Esophagus muscularis mucosa (tissue), 4 donors: ENCODE measurements around the gene ARID3C. TPM values are rescaled to one million over a fixed set of nuclear protein-coding genes. Genes with fewer than 3 reads are reported as not detected.
A peak's percentile ranks its signal among the peaks of the same experiment; 100 is the strongest.
"Not testable (repeated sequence)": the region's sequence is repeated elsewhere in the genome, so short reads cannot be mapped to it uniquely, and the experiment has no call there.

Source experiments
- DNase-seq: peaks from one replicate; pipeline ENCODE4 v3.0.0-alpha.2; 2017; ENCODE audit errors: extremely low spot score
- H3K27ac ChIP-seq, 4 donors: fragments of 200-600 bp; sonication (generic); replicated peaks in 1 of 4; 1 replicate in 3 of 4; 2 replicates in 1 of 4; pipeline ENCODE4 v1.5.1; 2016 to 2019; ENCODE audit warnings: mild to moderate bottlenecking in 1 of 4
- H3K27me3 ChIP-seq, 4 donors: fragments of 200-600 bp; sonication (generic); one replicate each; pipeline versions ENCODE4 v1.5.1 to v1.6.0; 2016 to 2019
- H3K36me3 ChIP-seq, 4 donors: fragments of 200-600 bp; sonication (generic); one replicate each; pipeline ENCODE4 v1.5.1; 2016 to 2019
- H3K4me1 ChIP-seq, 4 donors: fragments of 200-600 bp; sonication (generic); one replicate each; pipeline ENCODE4 v1.5.1; 2016 to 2019
- H3K4me3 ChIP-seq, 4 donors: fragments of 200-600 bp; sonication (generic); 1 replicate in 2 of 4; 2 replicates in 2 of 4; pipeline ENCODE4 v1.5.1; 2016 to 2019; ENCODE audit warnings: mild to moderate bottlenecking in 4 of 4, moderate library complexity in 1 of 4
- H3K9me3 ChIP-seq, 4 donors: fragments of 200-600 bp; sonication (generic); 1 replicate in 3 of 4; 2 replicates in 1 of 4; pipeline ENCODE4 v1.5.1; 2016 to 2019
- EP300 ChIP-seq: sonication (generic); formaldehyde crosslinking; IDR thresholded peaks from one replicate; pipeline ENCODE4 v1.6.1; 2017; ENCODE audit warnings: antibody characterized with exemption
- POLR2A ChIP-seq: fragments of 450-650 bp; IDR thresholded peaks from one replicate; pipeline ENCODE4 v1.6.1; 2017; ENCODE audit warnings: antibody characterized with exemption, moderate library complexity, mild to moderate bottlenecking, low read depth
- POLR2AphosphoS5 ChIP-seq, 2 donors: sonication (generic); formaldehyde crosslinking; IDR thresholded peaks; one replicate each; pipeline ENCODE4 v1.6.1; 2017; ENCODE audit warnings: antibody characterized with exemption in 2 of 2
- WGBS: methylation state at CpG from one replicate; pipeline ENCODE4 v1.1.5; 2018; 5-methylcytosine and 5-hydroxymethylcytosine counted together
- intact Hi-C: fragments of 100-400 bp; cut with DNase I; formaldehyde crosslinking; loops from one replicate; pipeline ENCODE4 v1.15.1; 2023
- total RNA-seq, 4 donors: library from RNA; depleted of rRNA; stranded (reverse); fragments of >200 nt; gene quantifications; one replicate each; pipeline versions ENCODE4 v1.1.0 to v1.2.1, GENCODE V29; 2016
- TF ChIP-seq, protein P1 (sequence below), 3 experiments: fragments of 200-600 bp in 2 of 3; fragments of 450-650 bp in 1 of 3; sonication (generic) in 2 of 3; IDR thresholded peaks; one replicate each; pipeline ENCODE4 v1.5.1; 2017 to 2019; ENCODE audit warnings: antibody characterized with exemption in 3 of 3, mild to moderate bottlenecking in 2 of 3, moderate library complexity in 1 of 3

The ARID3C gene
- total RNA-seq, 4 donors from 2014 or later, result not detected

DNA sequence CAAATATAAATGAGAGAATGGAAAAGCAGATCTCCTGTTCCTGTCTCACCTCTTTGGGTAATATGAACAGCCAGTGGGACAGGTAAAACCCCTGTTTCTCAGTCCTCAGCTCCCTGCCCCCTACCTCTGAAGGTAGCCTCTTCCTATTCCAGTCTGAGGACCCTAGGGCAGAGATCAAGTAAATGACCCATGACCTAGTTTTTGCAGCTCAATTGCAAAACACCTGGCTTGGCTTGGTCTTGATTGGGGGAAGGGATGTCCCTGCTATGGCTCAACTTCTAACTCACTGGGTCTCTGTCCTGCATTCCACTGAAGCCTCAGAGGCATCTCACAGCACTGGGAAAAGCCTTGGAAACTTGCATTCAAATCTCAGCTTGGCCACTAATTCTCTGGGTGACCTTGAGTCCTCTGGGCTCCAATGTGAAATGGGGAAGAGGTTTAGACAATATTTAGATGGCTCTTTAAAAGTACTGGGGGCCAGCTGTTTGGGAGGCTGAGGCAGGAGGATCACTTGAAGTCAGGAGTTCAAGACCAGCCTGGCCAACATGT lies 16.0 kb upstream of the ARID3C start:
- Histone ChIP-seq H3K36me3 (peaks cover 9 to 18% (median 14%) of the 10 kb centered on the region in 4 donors), H3K27ac (no peak overlapping the region), H3K27me3 (no peaks in the 10 kb centered on the region), H3K9me3 (no peaks in the 10 kb centered on the region), H3K4me3 (no peak overlapping the region), H3K4me1 (peaks cover 22 to 29% (median 27%) of the 10 kb centered on the region in 4 donors)
- no peak for DNase-seq
- TF ChIP-seq, protein P1, sequence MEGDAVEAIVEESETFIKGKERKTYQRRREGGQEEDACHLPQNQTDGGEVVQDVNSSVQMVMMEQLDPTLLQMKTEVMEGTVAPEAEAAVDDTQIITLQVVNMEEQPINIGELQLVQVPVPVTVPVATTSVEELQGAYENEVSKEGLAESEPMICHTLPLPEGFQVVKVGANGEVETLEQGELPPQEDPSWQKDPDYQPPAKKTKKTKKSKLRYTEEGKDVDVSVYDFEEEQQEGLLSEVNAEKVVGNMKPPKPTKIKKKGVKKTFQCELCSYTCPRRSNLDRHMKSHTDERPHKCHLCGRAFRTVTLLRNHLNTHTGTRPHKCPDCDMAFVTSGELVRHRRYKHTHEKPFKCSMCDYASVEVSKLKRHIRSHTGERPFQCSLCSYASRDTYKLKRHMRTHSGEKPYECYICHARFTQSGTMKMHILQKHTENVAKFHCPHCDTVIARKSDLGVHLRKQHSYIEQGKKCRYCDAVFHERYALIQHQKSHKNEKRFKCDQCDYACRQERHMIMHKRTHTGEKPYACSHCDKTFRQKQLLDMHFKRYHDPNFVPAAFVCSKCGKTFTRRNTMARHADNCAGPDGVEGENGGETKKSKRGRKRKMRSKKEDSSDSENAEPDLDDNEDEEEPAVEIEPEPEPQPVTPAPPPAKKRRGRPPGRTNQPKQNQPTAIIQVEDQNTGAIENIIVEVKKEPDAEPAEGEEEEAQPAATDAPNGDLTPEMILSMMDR (IDR thresholded peaks at IDR 0.05), result no peak
- no peak for TF ChIP-seq POLR2A
- no peak for TF ChIP-seq POLR2AphosphoS5 (IDR thresholded peaks at IDR 0.05)
- no peak for TF ChIP-seq EP300
- intact Hi-C loops, result no loop called here

- H3K9me3 ChIP-seq, result peaks cover 0 to 3% (median 0%) of the 10 kb centered on the region in 4 donors
- DNase-seq, result no peak
- 89% methylated on average over 1 of the region's 1 CpG for WGBS
- TF ChIP-seq, protein P1 (IDR thresholded peaks at IDR 0.05), result no peak
- TF ChIP-seq POLR2A, result no peak
- no peak for TF ChIP-seq POLR2AphosphoS5 (IDR thresholded peaks at IDR 0.05)
- no peak for TF ChIP-seq EP300
- H3K36me3 ChIP-seq, result no peaks in the 10 kb centered on the region
- H3K4me3 ChIP-seq, result no peak overlapping the region
- H3K27ac ChIP-seq, result no peak overlapping the region
- H3K4me1 ChIP-seq, result peaks cover 22 to 27% (median 25%) of the 10 kb centered on the region in 4 donors
- intact Hi-C loops, result no loop called here
- H3K27me3 ChIP-seq, result peaks cover 0 to 4% (median 0%) of the 10 kb centered on the region in 4 donors
These were observed 13.8 kb upstream of the ARID3C start for GRCh38 chr9:34642679-34643078.

- H3K9me3 ChIP-seq, H3K27me3 ChIP-seq, H3K4me3 ChIP-seq, intact Hi-C loops, H3K27ac ChIP-seq, DNase-seq: not testable (repeated sequence)
- 87% methylated on average over 8 of the region's 8 CpGs for WGBS
- peaks cover 23 to 32% (median 29%) of the 10 kb centered on the region in 4 donors for H3K4me1 ChIP-seq
- peaks cover 0 to 14% (median 12%) of the 10 kb centered on the region in 4 donors for H3K36me3 ChIP-seq
These were observed 10.5 kb upstream of the ARID3C start for GRCh38 chr9:34639322-34639721.

DNA sequence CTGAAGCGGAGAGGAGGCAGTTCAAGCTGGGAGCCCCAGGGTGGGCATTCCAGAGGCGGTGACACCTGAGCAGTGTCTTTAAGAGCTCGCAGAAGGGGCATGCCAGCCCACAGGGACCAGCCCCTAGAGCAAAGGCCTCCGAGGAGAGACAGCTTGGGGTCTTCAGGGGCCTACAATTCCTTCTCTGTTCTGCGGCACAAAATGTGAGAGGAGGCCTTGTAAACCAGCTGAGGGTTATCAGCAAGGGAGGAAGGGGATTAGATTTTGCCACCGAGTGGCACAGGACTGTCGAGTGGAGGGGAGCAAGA lies 9.2 kb upstream of the ARID3C start:
- H3K9me3 ChIP-seq, result peaks cover 0 to 3% (median 0%) of the 10 kb centered on the region in 4 donors
- H3K27ac ChIP-seq, result peak overlapping the region; percentile 81 to 89 (median 84)
- intact Hi-C loops, result no loop called here
- WGBS, result 22% methylated on average over 7 of the region's 7 CpGs
- H3K4me1 ChIP-seq, result peaks cover 23 to 36% (median 34%) of the 10 kb centered on the region in 4 donors
- peak overlapping the region; percentile 69 to 92 (median 75) for H3K4me3 ChIP-seq
- TF ChIP-seq, protein P1 (IDR thresholded peaks at IDR 0.05), result no peak
- no peak for TF ChIP-seq POLR2AphosphoS5 (IDR thresholded peaks at IDR 0.05)
- TF ChIP-seq POLR2A, result no peak
- TF ChIP-seq EP300, result no peak
- no peak for DNase-seq
- peaks cover 0 to 14% (median 12%) of the 10 kb centered on the region in 4 donors for H3K36me3 ChIP-seq
- peaks cover 0 to 4% (median 0%) of the 10 kb centered on the region in 4 donors for H3K27me3 ChIP-seq

- TF ChIP-seq POLR2A (no peak), POLR2AphosphoS5 (IDR thresholded peaks at IDR 0.05) (peak; percentile 89 to 92), EP300 (no peak)
- TF ChIP-seq, protein P1 (IDR thresholded peaks at IDR 0.05), result peak in 1 of 3 experiments; percentile 10
- 0% methylated on average over 5 of the region's 74 CpGs for WGBS
- intact Hi-C loops, result no loop called here
These were observed 8.7 kb upstream of the ARID3C start, which contains the start of gene SIGMAR1 for GRCh38 chr9:34637356-34638137. Gene SIGMAR1 (minus strand): TSS chr9:34637787. CDS start chr9:34637697, 90 bp downstream.

More at GRCh38 chr9:34637356-34638137, 8.7 kb upstream of the ARID3C start, which contains the start of gene SIGMAR1:
- Histone ChIP-seq H3K27ac (peak within 1 kb of the TSS; percentile 81 to 89 (median 84)), H3K4me3 (peak within 1 kb of the TSS; percentile 69 to 92 (median 75)), H3K4me1 (peaks cover 23 to 36% (median 34%) of the 10 kb centered on the region in 4 donors), H3K36me3 (peaks cover 0 to 14% (median 12%) of the 10 kb centered on the region in 4 donors), H3K27me3 (peaks cover 0 to 4% (median 0%) of the 10 kb centered on the region in 4 donors), H3K9me3 (peaks cover 0 to 3% (median 0%) of the 10 kb centered on the region in 4 donors)
- peak; percentile 98 for DNase-seq
